Tongue (tissue), 2 donors: ENCODE data around the gene XDH. TPM values are rescaled to one million over a fixed set of nuclear protein-coding genes. Genes with fewer than 3 reads are reported as not detected.

Experiments used
- DNase-seq: peaks from one replicate; pipeline ENCODE4 v3.0.0-alpha.2; 2015
- total RNA-seq: library from RNA; depleted of rRNA; stranded (reverse); fragments of >200 nt; gene quantifications from one replicate; pipeline ENCODE4 v1.2.3, GENCODE V29; 2014

Gene XDH
- 0.21 TPM for total RNA-seq

DNA sequence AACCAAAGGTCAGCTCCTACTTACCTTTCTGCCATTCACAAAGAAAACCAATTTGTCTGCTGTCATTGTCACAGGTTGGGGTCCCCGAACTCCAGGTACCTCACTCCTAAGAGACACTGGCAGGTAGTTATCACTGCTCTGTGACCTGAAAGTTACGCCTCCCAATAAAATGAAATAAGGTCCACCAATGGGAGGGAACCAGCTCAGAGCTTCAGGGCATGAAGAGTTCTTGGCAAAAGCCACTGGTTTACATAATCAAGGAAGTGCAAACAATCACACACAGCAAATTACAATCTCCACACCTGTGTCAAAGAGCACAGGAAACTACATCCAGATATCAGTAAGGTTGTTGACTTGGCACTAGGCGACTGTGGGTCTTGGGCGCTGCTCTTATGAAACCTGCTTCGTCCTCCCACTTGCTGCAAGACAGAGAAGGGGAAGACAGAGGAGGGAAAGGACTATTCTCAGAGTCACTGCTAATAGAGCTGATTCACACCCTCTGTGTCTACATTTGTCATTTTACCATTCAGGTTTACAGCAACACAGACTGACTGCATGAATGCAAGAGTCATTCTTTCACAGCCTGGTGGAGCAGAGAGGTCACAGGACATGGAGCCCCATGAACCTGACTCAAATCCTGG, at the start of gene XDH:
XDH (minus strand) TSS at position 142 of the 641 bp plus-strand sequence; CDS start at position 66, 76 bp downstream.
- no peak for DNase-seq

DNA sequence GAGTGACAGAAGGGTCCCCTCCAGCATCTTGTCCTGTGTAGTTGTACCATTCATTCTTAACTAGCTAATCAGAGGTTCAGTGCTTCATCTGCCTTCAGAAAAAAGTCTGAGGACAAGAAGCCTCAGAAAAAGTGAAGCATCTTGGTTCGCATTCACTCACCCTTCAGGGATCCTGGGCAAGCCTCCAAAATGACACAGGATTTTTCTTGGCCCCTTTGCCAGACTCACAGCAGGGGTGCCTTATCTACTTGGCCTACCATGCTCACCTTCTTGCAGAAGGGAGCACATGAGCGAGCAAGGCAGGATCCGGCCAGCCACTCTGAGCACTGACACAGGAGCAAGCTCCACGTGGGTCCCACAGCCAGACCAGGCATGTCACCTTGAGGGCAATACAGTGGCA, 43.1 kb upstream of the XDH start:
- no peak for DNase-seq

DNA sequence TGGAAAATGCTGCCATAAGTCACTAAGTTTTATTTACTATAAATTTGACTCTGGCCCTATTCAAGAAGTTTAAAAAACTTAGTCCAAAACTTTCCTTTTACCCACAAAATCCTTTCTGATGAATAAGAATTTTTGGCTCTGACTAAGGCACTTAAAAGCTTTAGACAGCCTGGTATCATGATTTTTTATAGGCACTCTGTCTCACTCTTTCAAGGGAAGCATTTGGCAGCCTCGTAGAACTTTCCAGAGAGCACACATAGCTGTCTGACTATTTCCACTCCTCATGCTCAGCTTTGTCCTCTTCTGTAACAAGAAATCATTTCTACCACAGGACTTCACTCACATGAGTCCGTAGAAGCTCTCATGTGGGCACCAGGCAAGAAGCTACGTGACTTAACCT, 32.3 kb upstream of the XDH start:
- DNase-seq, result no peak

DNA sequence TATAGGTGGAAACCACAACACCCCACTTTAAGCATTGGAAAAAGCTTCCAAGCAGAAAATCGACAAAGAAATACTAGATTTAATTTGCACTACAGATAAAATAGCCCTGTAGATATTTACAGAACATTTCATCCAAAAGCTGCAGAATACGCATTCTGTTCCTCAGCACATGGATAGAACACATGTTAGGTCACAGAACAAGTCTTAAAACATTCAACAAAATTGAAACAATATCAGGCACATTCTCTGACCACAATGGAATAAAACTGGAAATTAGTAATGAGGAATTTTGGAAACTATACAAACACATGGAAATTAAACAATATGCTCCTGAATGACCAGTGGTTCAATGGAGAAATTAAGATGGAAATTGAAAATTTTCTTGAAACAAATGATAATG, 27.8 kb upstream of the XDH start:
- DNase-seq, result no peak

DNA sequence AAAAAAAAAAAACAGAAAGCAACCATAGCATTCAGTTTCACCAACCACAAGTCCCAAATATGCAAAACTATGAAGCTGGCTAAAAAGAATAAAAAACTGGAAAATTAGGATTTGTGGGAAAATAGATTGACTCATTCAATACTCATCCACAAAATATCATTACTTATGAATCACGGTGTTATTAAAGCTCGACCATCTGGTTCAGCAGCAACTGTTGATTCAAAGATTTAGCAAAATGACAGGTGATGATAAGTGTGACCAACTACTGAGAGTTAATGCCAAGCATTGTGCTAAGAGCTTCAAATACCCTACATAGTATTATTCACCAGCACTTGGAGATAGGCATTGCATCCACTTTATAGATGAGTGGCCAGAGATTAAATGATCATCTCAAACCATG, 26.2 kb upstream of the XDH start:
- peak; percentile 61 for DNase-seq

DNA sequence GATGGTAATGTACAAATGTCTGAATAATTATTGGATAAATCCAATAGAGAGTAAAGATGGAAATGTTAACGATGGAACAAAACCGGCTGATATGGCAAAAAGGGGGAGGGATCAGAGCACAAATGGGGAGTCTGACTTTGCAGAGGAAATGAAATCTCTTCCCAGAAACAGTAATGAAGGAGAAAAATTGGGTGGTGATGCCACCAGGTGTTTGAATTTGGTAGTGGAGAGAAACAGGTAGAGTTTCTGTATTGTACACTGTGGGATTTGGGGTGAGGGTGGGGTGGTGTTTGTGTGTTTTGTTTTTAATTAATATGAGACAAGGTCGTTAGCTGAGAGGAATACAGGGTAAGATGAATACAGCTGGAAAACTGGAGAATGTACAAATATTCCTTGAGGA, 20.4 kb upstream of the XDH start:
- no peak for DNase-seq

DNA sequence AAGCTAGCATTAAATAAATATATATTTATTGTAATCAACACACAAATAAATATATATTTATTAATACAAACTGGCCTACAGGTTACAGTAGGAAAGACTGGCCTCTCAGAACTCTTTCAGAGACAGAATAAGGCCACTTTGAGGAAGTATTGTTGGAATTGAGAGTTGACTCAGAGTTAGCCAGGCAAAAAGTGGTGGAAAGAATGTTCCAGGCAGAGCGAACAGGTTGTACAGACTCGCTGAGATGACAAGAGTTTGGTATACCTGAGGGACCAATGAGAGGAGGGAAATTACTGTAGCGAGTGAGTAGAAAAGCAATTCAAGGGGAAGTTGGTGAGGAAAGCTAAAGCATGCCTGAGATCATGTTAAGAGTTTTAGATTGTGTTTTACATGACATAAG, 19.0 kb upstream of the XDH start:
- DNase-seq, result no peak

DNA sequence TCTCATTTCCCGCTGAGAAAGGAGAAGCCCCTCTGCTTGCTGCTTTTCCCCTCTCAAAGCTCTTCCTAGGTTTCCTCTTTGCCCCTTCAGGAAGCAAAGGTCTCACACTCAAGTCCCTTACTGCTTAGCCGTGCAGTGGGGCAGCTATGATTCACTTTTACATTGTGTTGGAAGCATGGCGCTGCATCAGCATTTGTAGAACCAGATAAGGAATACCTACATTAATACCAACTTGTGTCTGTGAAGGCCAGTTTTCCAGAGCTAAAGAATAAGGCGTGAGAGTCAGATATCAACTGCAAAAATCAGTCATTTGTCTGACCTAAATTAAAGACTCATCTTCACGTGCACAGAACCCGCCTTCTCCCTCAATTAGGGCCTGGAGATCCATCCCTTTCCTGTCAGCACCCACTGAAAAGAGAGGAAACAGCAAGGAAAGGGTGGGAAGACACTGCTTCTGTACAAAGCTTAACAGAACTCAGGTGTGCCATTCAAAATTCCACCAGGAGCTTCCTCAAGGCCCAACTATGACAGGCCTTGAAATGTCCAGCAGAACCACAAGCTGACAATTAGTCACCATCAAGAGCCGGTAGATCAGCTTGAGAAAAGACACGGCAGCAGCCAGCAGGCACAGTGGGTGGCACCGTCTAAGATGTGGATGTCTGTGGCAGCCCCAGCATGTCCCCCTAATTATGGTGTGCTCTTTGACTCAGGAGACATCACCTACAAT, 16.1 kb upstream of the XDH start:
- DNase-seq, result no peak

DNA sequence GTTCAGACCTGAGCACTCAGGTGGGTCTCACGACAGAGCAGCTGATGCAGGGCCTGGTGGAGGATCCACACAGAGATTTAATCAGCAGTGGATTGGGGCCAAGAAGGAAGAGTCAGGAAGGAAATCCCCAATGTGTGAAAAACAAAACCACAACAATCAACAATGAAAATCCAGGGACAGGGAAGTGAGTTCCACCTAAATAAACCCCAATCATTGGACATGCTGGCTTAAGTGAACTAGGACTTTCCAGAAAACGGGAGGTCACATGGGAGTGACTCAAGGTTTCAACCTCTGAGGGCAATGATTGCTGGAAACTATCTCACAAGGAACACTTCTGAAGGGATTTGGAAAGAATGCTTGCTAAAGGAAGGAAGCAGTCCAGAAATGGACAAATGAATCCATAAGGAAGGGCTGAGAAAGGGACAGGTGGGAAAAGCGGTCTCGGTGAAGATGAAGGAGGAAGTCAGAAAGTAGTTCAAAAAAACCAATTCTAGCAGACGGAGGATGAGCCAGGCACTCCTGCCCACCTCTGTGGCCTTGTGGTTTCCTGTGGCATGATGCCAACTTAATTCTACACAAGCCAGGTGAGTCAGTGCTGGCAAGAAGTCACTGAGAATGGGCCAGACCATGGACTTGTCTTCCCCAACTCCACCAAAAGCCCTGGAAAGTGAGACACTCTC, 15.4 kb upstream of the XDH start:
- no peak for DNase-seq

DNA sequence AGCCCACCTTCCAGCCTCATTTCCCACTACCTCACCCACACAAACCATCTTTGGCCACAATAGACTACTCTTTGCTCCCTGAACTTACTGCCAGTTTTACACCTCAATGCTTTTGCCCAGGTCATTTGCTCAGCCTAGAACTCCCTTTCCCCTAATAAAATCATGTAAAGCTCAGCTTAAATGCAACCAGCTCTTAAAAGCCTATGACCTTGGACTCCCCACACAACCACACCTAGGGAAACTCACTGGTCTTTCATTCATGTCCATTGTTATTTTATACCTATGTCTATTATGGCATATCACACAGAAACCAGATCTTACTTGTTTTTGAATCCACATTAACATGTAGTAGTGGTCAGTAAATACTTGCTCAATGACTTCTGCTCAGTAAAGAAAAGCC, 14.5 kb upstream of the XDH start:
- no peak for DNase-seq

DNA sequence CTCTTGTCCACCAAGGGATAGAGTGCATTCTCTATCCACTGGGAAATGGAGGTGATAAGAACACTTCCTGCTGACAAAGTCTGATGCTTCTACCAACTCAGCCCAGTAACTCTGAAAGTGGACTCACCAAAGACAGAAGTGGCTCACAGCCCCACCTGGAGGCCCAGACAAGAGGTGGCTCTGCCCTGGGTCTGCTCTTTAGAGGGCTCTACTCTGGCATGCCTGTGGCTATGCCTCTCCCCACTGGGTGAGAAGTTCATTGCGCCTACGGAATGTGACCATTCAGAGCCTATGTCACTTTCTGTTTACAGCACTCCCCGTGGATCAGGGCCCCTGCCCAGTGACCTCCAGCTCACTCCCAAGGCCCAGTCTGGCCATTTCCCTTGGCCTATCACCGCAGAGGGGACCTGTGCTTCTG, 13.5 kb upstream of the XDH start:
- DNase-seq, result no peak

DNA sequence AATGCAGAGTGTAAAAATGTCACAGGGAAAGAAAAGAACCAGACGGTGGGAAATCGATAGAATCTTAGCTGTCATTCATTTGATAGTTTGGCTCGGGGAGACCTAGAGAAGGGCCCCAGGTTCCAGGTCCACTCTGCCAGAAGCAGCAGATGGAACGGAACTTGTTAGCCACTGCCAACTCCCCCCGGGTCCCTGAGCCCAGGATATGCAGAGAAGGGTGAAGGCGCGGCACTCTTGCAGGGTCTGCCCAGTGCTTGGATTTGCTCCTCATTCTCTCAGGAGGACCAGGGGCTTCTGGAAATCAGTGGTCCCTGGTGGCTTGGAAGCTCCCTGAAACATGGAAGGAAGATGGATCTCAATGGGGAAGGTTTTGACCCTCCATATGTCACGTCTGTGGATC, 11.6 kb upstream of the XDH start:
- DNase-seq, result no peak

DNA sequence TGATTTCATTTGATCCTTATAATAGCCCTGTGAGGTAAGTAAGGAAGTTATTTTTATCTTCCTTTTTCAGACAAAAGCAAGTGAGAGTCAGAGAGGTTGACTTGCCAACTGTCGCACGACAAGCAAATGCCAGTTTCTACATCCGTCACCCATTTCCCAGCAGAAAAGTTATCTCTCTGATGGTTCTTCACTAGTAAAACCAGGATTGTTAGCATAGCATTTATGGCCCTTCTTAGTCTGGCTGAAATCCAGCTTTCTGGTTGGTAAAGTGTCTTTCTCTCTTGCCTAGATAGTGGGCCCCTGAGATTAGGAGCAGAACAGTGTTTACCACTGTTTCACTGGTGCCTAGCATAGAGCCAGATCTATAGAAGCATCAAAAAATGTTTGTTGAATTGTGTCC, 7.1 kb upstream of the XDH start:
- DNase-seq, result no peak

DNA sequence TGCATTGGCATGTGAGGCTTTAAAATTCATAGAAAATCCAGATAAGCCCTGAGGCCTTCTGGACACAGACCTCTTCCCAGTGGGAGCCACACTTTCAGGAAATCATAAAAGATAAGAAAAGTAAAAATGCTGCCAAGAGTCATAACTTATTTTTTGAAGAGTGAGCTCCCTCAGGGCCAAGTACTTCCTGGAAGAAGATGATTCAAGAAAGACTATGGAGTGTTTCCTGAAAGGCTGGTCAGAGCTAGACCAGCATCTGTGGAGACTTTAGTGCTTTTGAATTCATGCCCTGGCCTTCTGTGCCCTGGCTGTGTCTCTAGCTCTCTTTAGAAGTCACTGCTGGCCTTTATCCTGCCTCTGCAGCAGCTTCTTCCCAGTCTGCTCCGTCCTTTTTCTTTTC, 6.4 kb upstream of the XDH start:
- no peak for DNase-seq

DNA sequence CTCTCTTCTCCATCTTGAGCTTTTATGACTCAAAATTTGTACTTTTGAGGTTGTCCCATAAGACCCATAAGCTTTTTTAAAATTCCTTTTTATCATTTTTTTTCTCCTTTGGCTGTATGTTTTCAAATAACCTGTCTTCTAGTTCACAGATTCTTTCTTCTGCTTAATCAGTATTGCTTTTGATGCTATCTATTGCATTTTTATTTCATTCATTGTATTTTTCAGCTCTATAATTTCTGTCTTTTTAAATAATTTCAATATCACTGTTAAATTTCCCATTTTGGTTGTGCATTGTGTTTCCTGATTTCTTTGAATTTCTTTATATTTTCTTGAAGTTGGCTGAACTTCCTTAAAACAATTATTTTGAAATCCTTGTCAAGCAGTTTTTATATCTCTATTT, 4.8 kb upstream of the XDH start:
- no peak for DNase-seq

DNA sequence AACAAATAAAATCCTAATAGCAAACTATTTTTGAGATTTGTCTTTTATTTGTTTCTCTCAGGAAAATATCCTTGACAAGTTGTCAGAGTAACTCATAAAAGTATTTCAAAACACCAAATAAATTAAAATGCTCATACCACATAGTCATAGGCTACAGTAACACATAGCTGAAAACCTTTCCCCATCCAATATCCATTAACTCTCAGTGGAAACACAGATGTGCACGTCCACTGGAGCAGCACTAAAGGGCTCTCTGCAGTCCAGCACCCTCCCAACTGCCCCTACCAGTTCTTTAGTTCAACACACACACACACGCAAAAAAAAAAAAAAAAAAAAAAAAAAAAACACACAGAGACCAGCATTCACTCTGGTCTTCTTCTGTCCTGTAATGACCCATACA, 879 bp upstream of the XDH start:
- DNase-seq, result no peak

DNA sequence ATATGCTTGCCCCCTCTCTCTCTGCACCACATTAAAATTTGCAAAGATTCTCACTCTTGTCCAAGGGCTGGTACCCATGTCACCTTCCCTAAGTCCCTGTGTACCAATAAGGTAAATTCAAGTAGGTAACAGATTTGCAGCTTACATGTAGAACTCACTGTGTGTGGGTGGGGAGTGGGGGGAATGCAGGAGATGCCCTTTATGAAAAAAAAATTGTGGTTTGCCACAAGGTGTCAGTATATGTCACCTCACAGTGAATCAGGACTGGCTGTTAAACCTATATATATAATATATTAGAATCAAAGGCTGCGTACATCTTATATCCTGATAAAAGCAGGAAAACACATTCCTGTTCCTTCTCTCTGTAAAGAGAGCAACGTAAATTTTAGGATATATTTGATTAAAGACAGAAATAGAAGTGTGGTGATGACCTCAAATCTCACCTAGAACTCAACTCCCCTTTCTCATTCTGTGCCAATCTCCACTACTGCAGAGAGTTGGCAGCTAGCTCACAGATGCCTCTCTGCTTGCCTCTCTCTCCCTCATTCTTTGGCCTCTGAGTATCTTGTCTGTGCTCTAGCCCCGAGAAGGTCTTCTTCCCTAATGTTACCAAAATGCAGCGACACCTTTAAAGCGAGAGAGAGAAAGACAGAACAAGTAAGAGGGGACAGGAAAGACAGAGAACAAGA, 536 bp downstream of the XDH start:
- no peak for DNase-seq

DNA sequence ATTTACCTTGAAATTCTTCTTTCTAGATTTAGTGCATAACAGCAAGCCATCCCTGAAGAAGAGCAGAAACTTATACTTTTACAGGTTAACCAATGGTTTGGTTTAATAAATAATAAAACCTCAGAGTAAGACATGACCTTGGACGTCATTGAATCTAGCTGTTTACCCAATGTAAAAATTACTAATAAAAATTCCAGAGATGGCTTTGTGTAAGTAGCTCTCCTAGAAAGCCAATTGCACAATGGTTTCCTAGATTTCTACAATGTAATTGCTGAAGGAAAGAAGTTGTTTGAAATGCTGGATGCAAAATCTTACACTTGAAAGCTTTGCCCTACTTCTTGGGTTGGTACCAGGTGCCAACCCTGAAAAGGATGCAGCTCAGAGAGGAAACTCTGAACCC, 1.5 kb downstream of the XDH start:
- DNase-seq, result no peak

DNA sequence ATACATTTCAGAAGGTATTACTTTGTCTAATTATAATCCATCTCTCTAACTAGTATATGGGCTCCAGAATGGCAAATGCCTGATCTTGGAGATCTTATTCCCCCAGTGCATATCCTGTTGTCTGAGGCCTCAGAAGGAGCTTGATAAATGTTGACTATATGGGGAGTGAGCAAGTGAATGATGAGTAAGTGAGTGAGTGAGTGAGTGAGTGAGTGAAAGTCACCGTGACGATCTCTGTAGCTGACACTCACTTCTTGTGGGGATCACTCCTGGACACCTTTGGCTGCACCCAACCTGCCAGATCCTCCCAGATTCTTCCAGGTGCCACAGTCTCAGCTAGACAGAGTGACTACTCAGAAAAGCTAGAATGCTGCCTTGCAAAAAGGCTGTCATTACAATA, 2.8 kb downstream of the XDH start:
- DNase-seq, result no peak

DNA sequence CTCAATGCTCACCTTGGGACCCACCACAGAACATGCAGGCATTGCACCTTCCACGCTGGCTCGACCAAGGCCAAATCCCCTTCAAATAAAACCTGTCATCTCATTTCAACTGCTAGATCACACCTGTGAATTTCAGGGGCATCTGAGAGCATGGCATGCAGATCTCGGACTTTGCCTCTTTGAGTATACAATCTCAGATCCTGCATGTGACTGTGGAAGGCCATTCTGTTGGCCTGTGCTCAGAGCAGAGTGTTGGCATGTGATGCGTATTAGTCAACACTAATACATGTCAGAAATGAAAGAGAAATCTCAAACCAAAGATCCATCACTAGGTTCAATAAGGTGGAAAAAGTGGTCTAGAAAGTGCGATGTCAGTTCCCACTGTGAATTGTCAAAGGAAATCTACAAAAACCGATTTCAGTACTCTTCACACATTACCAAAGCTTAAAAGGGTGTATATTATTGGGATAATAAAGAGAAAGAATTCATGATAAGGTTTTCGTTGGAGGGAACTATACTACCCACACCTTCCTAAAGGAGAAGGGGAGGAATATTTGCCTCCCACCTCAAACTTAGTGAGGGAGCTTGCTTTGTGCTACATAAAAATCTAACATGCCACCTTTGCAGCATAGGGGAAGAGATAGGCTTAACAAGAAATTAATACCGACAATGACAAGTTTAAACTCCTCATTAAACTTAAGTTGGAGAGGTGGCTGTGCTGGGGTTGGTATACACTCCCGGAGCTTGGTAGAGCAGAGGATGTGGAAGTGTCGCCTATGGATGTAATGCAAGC, 7.8 kb downstream of the XDH start:
- DNase-seq, result no peak

DNA sequence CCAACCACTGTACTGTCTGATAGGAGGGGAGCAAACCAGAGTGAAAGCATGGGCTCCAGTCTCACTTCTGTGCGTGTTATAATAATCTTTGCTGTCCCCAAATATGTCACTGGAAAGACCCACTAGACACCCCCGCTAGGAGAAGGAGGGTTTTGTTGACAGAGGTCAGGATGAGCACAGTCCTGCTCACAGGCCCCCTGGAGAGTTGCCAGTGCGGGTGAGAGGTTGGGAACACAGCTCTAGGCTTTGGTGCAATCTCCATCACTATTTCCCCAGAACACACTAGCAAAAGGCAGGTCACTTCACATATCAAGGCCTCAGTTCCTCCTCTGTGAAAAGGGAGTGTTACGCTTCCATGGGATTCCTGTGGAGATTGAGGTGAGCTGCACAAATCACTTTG, 9.7 kb downstream of the XDH start:
- DNase-seq, result no peak

DNA sequence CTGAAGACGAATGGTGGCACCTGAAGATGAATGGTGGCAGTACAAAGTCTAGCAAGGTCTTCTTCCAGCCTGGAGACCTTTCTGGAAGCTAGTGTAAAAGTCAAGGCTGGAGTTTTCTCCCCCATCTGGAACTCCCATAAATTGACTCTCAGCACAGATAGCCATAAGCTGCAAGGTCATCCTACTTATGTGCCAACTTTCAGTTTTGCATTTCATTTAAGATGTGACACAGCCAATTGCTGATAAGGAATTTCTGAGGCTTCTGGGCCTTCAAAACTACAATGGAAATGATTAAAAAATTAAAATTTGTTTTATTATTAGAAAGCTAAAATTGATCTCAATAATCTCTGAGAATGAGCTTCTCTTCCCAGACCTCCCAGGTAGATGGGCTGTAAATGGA, 10.2 kb downstream of the XDH start:
- DNase-seq, result no peak
